HL-60 (cell line): ENCODE data around the gene NPHP4.

Source experiments
- DNase-seq, 2 experiments: peaks; one replicate each; pipeline ENCODE4 v3.0.0-alpha.2; 2010 to 2020; ENCODE audit warnings: low read depth in 1 of 2, low spot score in 1 of 2
- H3K27ac ChIP-seq: fragments of 250-450 bp; sonication (Bioruptor Pico); replicated peaks from 2 replicates; pipeline ENCODE4 v1.5.1; 2020; ENCODE audit warnings: mild to moderate bottlenecking, moderate library complexity
- H3K27me3 ChIP-seq: fragments of 250-450 bp; sonication (Bioruptor Pico); 2 replicates; pipeline ENCODE4 v1.5.1; 2021; ENCODE audit warnings: mild to moderate bottlenecking, moderate library complexity; ENCODE audit not compliant: insufficient read depth, poor library complexity, severe bottlenecking
- H3K4me3 ChIP-seq: replicated peaks from 2 replicates; pipeline ENCODE4 v1.5.1; 2011; ENCODE audit warnings: mild to moderate bottlenecking, control low read depth, low read length; ENCODE audit not compliant: insufficient read depth
- CTCF ChIP-seq: IDR thresholded peaks from one replicate; pipeline ENCODE4 v1.5.1; 2011; ENCODE audit warnings: low read length, control low read depth, inconsistent platforms; ENCODE audit not compliant: insufficient read depth
- GABPA ChIP-seq: IDR thresholded peaks from 2 replicates; pipeline ENCODE4 v1.6.1; 2012; ENCODE audit warnings: low read depth
- POLR2AphosphoS5 ChIP-seq: IDR thresholded peaks from 2 replicates; pipeline ENCODE4 v1.6.1; 2012; ENCODE audit warnings: low read depth
- REST ChIP-seq: IDR thresholded peaks from 2 replicates; pipeline ENCODE4 v1.6.1; 2012; ENCODE audit warnings: low read depth; ENCODE audit not compliant: insufficient replicate concordance
- SPI1 ChIP-seq: IDR thresholded peaks from 2 replicates; pipeline ENCODE4 v1.6.1; 2012; ENCODE audit warnings: low read depth, mild to moderate bottlenecking, borderline replicate concordance

The NPHP4 gene

GRCh38 chr1:6010554-6010953 lies 18.3 kb upstream of the NPHP4 start:
- H3K27me3 ChIP-seq = no peaks in the 10 kb centered on the region
- no peak overlapping the region for H3K4me3 ChIP-seq
- no peak overlapping the region for H3K27ac ChIP-seq
- TF ChIP-seq CTCF (no peak), SPI1 (no peak), GABPA (no peak), POLR2AphosphoS5 (no peak), REST (no peak)
- no peak for DNase-seq

- H3K27me3 ChIP-seq = no peaks in the 10 kb centered on the region
- DNase-seq = no peak
- no peak overlapping the region for H3K27ac ChIP-seq
- TF ChIP-seq REST = no peak
- no peak for TF ChIP-seq GABPA
- no peak for TF ChIP-seq SPI1
- TF ChIP-seq CTCF = no peak
- TF ChIP-seq POLR2AphosphoS5 = no peak
- no peak overlapping the region for H3K4me3 ChIP-seq
These were observed 17.2 kb upstream of the NPHP4 start for GRCh38 chr1:6009120-6010040.

- no peak overlapping the region for H3K27ac ChIP-seq
These were observed 16.5 kb upstream of the NPHP4 start for GRCh38 chr1:6008696-6009095.

More at GRCh38 chr1:6008696-6009095, 16.5 kb upstream of the NPHP4 start:
- H3K27me3 ChIP-seq = no peaks in the 10 kb centered on the region
- no peak overlapping the region for H3K4me3 ChIP-seq
- TF ChIP-seq SPI1 (no peak), POLR2AphosphoS5 (no peak), CTCF (no peak), REST (no peak), GABPA (no peak)
- no peak for DNase-seq
